ENCODE measurements around the gene LMBR1L.
"Not testable (repeated sequence)": the region's sequence is repeated elsewhere in the genome, so short reads cannot be mapped to it uniquely, and the experiment has no call there.

LMBR1L gene

GRCh38 chr12:49088150-49088931 is 22.3 kb downstream of the LMBR1L start:
- peak; percentile 50 for FAIRE-seq
- DNase-seq (ENCODE audit: low spot score) = peak; percentile 89

- DNase-seq (ENCODE audit: low spot score) (no peak), FAIRE-seq (no peak)
Measured at GRCh38 chr12:49086116-49086515, 24.5 kb downstream of the LMBR1L start.

- FAIRE-seq = no peak
- no peak for DNase-seq (ENCODE audit: low spot score)
Measured at GRCh38 chr12:49084438-49084837, 26.2 kb downstream of the LMBR1L start.

GRCh38 chr12:49079793-49080192 is 30.9 kb downstream of the LMBR1L start:
- FAIRE-seq (no peak), DNase-seq (ENCODE audit: low spot score) (no peak)

- FAIRE-seq (no peak), DNase-seq (ENCODE audit: low spot score) (no peak)
Measured at GRCh38 chr12:49070971-49071370, 39.7 kb downstream of the LMBR1L start.

GRCh38 chr12:49069507-49070346 is 40.9 kb downstream of the LMBR1L start, which contains the start of gene RHEBL1:
Gene RHEBL1, minus strand, starts transcription at chr12:49069979. Its CDS starts 194 bp downstream, at chr12:49069785.
- DNase-seq (ENCODE audit: low spot score) (peak; percentile 88), FAIRE-seq (peak; percentile 77)

GRCh38 chr12:49068879-49069506 is 41.7 kb downstream of the LMBR1L start:
- FAIRE-seq = no peak

GRCh38 chr12:49066120-49066519 is 44.5 kb downstream of the LMBR1L start:
- no peak for FAIRE-seq
- no peak for DNase-seq (ENCODE audit: low spot score)

More at GRCh38 chr12:49068879-49069506, 41.7 kb downstream of the LMBR1L start:
- no peak for DNase-seq (ENCODE audit: low spot score)

GRCh38 chr12:49064767-49065152 is 45.9 kb downstream of the LMBR1L start:
- no peak for DNase-seq (ENCODE audit: low spot score)
- no peak for FAIRE-seq

- not testable (repeated sequence) for FAIRE-seq; DNase-seq (ENCODE audit: low spot score)
Measured at GRCh38 chr12:49061916-49062315, 48.7 kb downstream of the LMBR1L start.

GRCh38 chr12:49061157-49061650 is 49.4 kb downstream of the LMBR1L start:
- DNase-seq (ENCODE audit: low spot score) (no peak), FAIRE-seq (no peak)

GRCh38 chr12:49060237-49061156 is 50.1 kb downstream of the LMBR1L start, which contains the start of gene KMT2D:
Gene KMT2D, minus strand, starts transcription at chr12:49060794. Its CDS starts 5,470 bp downstream, at chr12:49055324.
- DNase-seq (ENCODE audit: low spot score) (peak; percentile 74), FAIRE-seq (no peak)

- FAIRE-seq (no peak), DNase-seq (ENCODE audit: low spot score) (no peak)
Measured at GRCh38 chr12:49059299-49060171, 51.1 kb downstream of the LMBR1L start.

GRCh38 chr12:49059045-49059298 is 51.7 kb downstream of the LMBR1L start:
- FAIRE-seq = no peak
- no peak for DNase-seq (ENCODE audit: low spot score)

GRCh38 chr12:49058366-49059044 is 52.1 kb downstream of the LMBR1L start:
- no peak for DNase-seq (ENCODE audit: low spot score)

GRCh38 chr12:49057888-49058287 is 52.8 kb downstream of the LMBR1L start:
- no peak for DNase-seq (ENCODE audit: low spot score)
- no peak for FAIRE-seq

More at GRCh38 chr12:49058366-49059044, 52.1 kb downstream of the LMBR1L start:
- no peak for FAIRE-seq

- no peak for FAIRE-seq
- DNase-seq (ENCODE audit: low spot score) = peak; percentile 45
Measured at GRCh38 chr12:49055978-49056754, 54.5 kb downstream of the LMBR1L start.

GRCh38 chr12:49055092-49055491 is 55.6 kb downstream of the LMBR1L start:
- FAIRE-seq = no peak

More at GRCh38 chr12:49055092-49055491, 55.6 kb downstream of the LMBR1L start:
- no peak for DNase-seq (ENCODE audit: low spot score)

Data from RCC 7860 (cell line).